Natural killer cell (primary cell): Measurements from ENCODE around the gene ASH1L. TPM values are rescaled to one million over a fixed set of nuclear protein-coding genes. Genes with fewer than 3 reads are reported as not detected.
"Not testable (repeated sequence)": the region's sequence is repeated elsewhere in the genome, so short reads cannot be mapped to it uniquely, and the experiment has no call there.

Source experiments
- ATAC-seq, 3 donors: fragments of 150-1000 bp in 2 of 3; fragments of 200-7000 bp in 1 of 3; cut with Tn5 transposase; 1 replicate in 1 of 3; 2 replicates in 2 of 3; pipeline ENCODE4 v1.10.0; 2021; ENCODE audit warnings: mild to moderate bottlenecking in 2 of 3, moderate library complexity in 2 of 3
- DNase-seq, 2 donors: peaks; one replicate each; pipeline versions ENCODE4 v3.0.0 to v3.0.0-alpha.2; 2013 to 2021; ENCODE audit warnings: mixed read lengths in 1 of 2
- H3K27ac ChIP-seq: one replicate; pipeline ENCODE4 v1.5.1; 2013; ENCODE audit warnings: mild to moderate bottlenecking, low read length
- H3K27me3 ChIP-seq: one replicate; pipeline ENCODE4 v1.6.1; 2013; ENCODE audit warnings: low read length; ENCODE audit not compliant: control insufficient read depth, insufficient read depth
- H3K36me3 ChIP-seq: one replicate; pipeline ENCODE4 v1.6.1; 2013; ENCODE audit warnings: low read length; ENCODE audit not compliant: control insufficient read depth, insufficient read depth
- H3K4me1 ChIP-seq: one replicate; pipeline ENCODE4 v1.6.1; 2013; ENCODE audit warnings: low read length; ENCODE audit not compliant: control insufficient read depth, insufficient read depth
- H3K4me3 ChIP-seq: one replicate; pipeline ENCODE4 v1.5.1; 2013; ENCODE audit warnings: low read length
- H3K9me3 ChIP-seq: one replicate; pipeline ENCODE4 v1.6.1; 2013; ENCODE audit warnings: low read length; ENCODE audit not compliant: control insufficient read depth, insufficient read depth
- H3K27ac Mint-ChIP-seq, 2 donors: one replicate each; pipeline ENCODE4 v1.8.0; 2022; ENCODE audit warnings: mild to moderate bottlenecking in 2 of 2, mixed read lengths in 2 of 2, moderate library complexity in 1 of 2
- H3K27me3 Mint-ChIP-seq, 2 donors: one replicate each; pipeline ENCODE4 v1.8.0; 2022; ENCODE audit warnings: low read depth in 2 of 2, mixed read lengths in 2 of 2
- H3K36me3 Mint-ChIP-seq: one replicate; pipeline ENCODE4 v1.8.0; 2022; ENCODE audit warnings: mixed read lengths
- H3K4me1 Mint-ChIP-seq, 2 donors: one replicate each; pipeline ENCODE4 v1.8.0; 2022; ENCODE audit warnings: mixed read lengths in 2 of 2
- H3K4me3 Mint-ChIP-seq: one replicate; pipeline ENCODE4 v1.8.0; 2022; ENCODE audit warnings: mild to moderate bottlenecking, moderate library complexity, mixed read lengths
- H3K9me3 Mint-ChIP-seq, 2 donors: one replicate each; pipeline ENCODE4 v1.8.0; 2022; ENCODE audit warnings: mixed read lengths in 2 of 2
- CTCF ChIP-seq: fragments of 200-600 bp; IDR thresholded peaks from one replicate; pipeline ENCODE4 v1.8.0; 2022; ENCODE audit warnings: antibody characterized with exemption
- WGBS: methylation state at CpG from one replicate; pipeline ENCODE4 v1.1.7; 2013; ENCODE audit warnings: missing lambda C conversion rate; ENCODE audit not compliant: insufficient coverage; 5-methylcytosine and 5-hydroxymethylcytosine counted together
- intact Hi-C: fragments of 100-400 bp; cut with micrococcal nuclease; formaldehyde crosslinking; loops from one replicate; pipeline ENCODE4 v1.14.2; 2022
- total RNA-seq, 4 donors: library from RNA; stranded (reverse); fragments of 120-200 nt in 1 of 4; gene quantifications; one replicate each; pipeline versions ENCODE4 v1.2.3 to v1.2.4, GENCODE V29; 2013 to 2022

The ASH1L gene
- total RNA-seq, 3 donors from 2014 or later (not counting 1 experiment from before 2014, with no cell fraction given) = 82.2 to 99.5 (median 91.9) TPM

DNA sequence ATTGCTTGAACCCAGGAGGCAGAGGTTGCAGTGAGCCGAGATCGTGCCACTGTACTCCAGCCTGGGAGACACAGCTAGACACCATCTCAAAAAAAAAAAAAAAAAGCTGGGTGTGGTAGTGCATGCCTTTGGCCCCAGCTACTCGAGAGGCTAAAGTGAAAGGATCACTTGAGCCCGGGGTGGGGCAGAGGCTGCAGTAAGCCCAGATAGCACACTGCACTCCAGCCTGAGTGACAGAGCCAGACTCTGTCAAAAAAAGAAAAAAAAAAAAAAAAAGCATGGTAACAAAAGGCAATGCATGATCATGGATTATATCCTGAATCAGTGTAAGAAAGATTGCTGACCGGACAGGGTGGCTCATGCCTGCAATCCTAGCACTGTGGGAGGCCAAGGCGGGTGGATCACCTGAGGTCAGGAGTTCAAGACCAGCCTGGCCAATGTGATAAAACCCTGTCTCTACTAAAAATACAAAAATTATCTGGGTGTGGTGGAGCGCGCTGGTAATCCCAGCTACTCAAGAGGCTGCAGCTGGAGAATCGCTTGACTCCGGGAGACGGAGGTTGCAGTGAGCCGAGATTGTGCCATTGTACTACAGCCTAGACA is 165.6 kb downstream of the ASH1L start:
- Histone ChIP-seq H3K27me3 (no peaks in the 10 kb centered on the region), H3K4me1 (no peaks in the 10 kb centered on the region), H3K36me3 (peaks cover 30% of the 10 kb centered on the region), H3K4me3 (no peak overlapping the region), H3K27ac (no peak overlapping the region), H3K9me3 (no peaks in the 10 kb centered on the region)
- WGBS = 92% methylated on average over 10 of the region's 12 CpGs
- Mint-ChIP-seq H3K27me3 (no peaks in the 10 kb centered on the region), H3K4me3 (no peak overlapping the region), H3K4me1 (no peaks in the 10 kb centered on the region), H3K9me3 (no peaks in the 10 kb centered on the region), H3K27ac (no peak overlapping the region), H3K36me3 (no peaks in the 10 kb centered on the region)
- ATAC-seq (no peak), DNase-seq (no peak)
- no peak for TF ChIP-seq CTCF
- intact Hi-C loops = no loop called here

DNA sequence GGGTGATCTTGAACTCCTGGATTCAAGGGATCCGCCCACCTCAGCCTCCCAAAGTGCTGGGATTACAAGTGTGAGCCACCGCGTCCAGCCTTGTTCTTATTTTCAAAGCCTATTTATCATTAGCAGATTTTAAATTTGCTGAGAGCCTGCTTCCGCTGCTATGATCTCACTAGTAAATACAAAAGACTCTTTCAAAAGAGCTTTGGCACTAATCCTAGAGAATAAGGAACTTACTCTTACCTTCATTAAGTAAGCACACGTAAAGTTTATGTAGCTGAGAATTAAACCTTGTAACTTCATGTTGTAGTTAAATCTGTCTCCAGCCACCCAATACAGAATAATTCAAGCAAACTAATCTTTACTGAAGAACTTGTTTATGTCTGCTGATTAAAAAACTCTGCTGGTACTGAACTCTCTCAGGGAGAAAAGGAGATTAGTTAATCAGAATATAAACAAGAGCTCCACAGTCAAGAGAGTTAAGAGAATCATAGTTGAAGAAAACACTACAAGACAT is 169.6 kb downstream of the ASH1L start:
- no peaks in the 10 kb centered on the region for H3K36me3 Mint-ChIP-seq
- H3K27ac Mint-ChIP-seq = no peak overlapping the region
- H3K36me3 ChIP-seq = peaks cover 38% of the 10 kb centered on the region

DNA sequence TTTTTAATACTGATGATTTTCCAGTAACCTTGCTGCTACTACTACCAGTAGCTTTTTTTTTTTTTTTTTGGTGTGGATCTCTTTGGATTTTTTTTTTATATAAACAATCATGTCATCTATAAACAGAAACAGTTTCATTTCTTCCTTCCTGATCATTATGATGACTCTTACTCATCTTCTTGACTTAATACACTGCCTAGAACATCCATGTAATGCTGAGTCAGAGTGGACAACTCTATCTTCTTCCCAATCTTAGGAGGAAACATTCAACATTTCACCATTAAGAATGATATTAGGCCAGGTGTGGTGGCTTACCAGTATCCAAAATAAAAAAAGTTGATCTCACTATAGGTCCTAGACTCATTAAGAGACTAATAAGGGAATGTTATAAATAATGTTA is 172.8 kb downstream of the ASH1L start:
- intact Hi-C loops = no loop called here
- H3K4me3 Mint-ChIP-seq = no peak overlapping the region
- no peak overlapping the region for H3K4me3 ChIP-seq
- H3K4me1 ChIP-seq = no peaks in the 10 kb centered on the region
- no peaks in the 10 kb centered on the region for H3K9me3 Mint-ChIP-seq
- no peak overlapping the region for H3K27ac ChIP-seq
- ATAC-seq (no peak), DNase-seq (no peak)
- peaks cover 4% of the 10 kb centered on the region for H3K9me3 ChIP-seq
- peaks cover 39% of the 10 kb centered on the region for H3K36me3 ChIP-seq
- TF ChIP-seq CTCF = no peak
- H3K27me3 Mint-ChIP-seq = no peaks in the 10 kb centered on the region
- H3K36me3 Mint-ChIP-seq = no peaks in the 10 kb centered on the region
- H3K27me3 ChIP-seq = no peaks in the 10 kb centered on the region
- H3K27ac Mint-ChIP-seq = no peak overlapping the region
- peaks cover 0 to 8% of the 10 kb centered on the region in 2 donors for H3K4me1 Mint-ChIP-seq

More for the DNA sequence above, 169.6 kb downstream of the ASH1L start:
- Mint-ChIP-seq H3K4me3 (no peak overlapping the region), H3K9me3 (no peaks in the 10 kb centered on the region), H3K27me3 (no peaks in the 10 kb centered on the region), H3K4me1 (no peaks in the 10 kb centered on the region)
- peaks cover 4% of the 10 kb centered on the region for H3K9me3 ChIP-seq
- ATAC-seq = no peak
- H3K27me3 ChIP-seq = no peaks in the 10 kb centered on the region
- no peak overlapping the region for H3K4me3 ChIP-seq
- no peak for DNase-seq
- TF ChIP-seq CTCF = no peak
- no peaks in the 10 kb centered on the region for H3K4me1 ChIP-seq
- intact Hi-C loops = no loop called here
- no peak overlapping the region for H3K27ac ChIP-seq
- WGBS = 99% methylated on average over 4 of the region's 5 CpGs

GRCh38 chr1:155385836-155386235 is 176.8 kb downstream of the ASH1L start:
- DNase-seq, H3K36me3 Mint-ChIP-seq, intact Hi-C loops, H3K4me3 Mint-ChIP-seq, H3K4me1 Mint-ChIP-seq, ATAC-seq, H3K27me3 Mint-ChIP-seq, H3K9me3 ChIP-seq, H3K27me3 ChIP-seq, H3K27ac Mint-ChIP-seq, H3K4me3 ChIP-seq, H3K9me3 Mint-ChIP-seq, H3K4me1 ChIP-seq, H3K27ac ChIP-seq: not testable (repeated sequence)
- 99% methylated on average over 5 of the region's 5 CpGs for WGBS
- peaks cover 13% of the 10 kb centered on the region for H3K36me3 ChIP-seq
